Measurements from ENCODE around the gene UBR2.
"Not testable (repeated sequence)": the region's sequence is repeated elsewhere in the genome, so short reads cannot be mapped to it uniquely, and the experiment has no call there.

The UBR2 gene

DNA sequence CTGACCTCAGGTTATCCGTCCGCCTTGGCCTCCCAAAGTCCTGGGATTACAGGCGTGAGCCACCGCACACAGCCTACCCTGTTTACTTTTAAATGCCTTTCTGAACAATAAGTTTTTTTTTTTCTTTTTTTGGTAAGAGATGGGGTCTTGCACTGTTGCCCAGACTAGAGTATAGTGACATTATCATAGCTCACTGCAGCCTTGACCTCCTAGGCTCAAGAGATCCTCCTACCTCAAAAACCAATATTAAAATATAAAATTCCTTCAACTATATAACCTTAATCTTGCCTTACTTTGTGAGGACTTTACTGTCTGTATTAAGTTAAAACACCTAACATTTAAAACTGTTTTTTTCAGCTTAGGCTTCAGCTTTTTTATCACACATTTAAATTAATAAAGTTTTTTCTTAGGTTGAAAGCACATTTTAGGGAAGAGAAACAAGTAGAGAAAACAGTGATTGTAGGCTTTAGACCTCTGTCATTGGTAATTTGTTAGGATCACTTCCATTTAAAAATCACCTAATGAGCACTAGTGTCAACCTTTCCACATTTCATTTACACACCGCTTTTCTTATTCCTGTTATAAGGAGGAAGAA is 2.9 kb downstream of the UBR2 start:
- no peak for DNase-seq
- Histone ChIP-seq H3K36me3 (peaks cover 4% of the 10 kb centered on the region; the same call in 1 of the 2 replicates), H3K27me3 (no peaks in the 10 kb centered on the region), H3K4me3 (ENCODE audit: low read depth, low read length) (no peak overlapping the region), H3K4me1 (no peaks in the 10 kb centered on the region), H3K9me3 (no peaks in the 10 kb centered on the region)
- TF ChIP-seq, protein P1, sequence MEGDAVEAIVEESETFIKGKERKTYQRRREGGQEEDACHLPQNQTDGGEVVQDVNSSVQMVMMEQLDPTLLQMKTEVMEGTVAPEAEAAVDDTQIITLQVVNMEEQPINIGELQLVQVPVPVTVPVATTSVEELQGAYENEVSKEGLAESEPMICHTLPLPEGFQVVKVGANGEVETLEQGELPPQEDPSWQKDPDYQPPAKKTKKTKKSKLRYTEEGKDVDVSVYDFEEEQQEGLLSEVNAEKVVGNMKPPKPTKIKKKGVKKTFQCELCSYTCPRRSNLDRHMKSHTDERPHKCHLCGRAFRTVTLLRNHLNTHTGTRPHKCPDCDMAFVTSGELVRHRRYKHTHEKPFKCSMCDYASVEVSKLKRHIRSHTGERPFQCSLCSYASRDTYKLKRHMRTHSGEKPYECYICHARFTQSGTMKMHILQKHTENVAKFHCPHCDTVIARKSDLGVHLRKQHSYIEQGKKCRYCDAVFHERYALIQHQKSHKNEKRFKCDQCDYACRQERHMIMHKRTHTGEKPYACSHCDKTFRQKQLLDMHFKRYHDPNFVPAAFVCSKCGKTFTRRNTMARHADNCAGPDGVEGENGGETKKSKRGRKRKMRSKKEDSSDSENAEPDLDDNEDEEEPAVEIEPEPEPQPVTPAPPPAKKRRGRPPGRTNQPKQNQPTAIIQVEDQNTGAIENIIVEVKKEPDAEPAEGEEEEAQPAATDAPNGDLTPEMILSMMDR (IDR thresholded peaks at IDR 0.05; ENCODE audit: low read depth, low read length), result no peak

DNA sequence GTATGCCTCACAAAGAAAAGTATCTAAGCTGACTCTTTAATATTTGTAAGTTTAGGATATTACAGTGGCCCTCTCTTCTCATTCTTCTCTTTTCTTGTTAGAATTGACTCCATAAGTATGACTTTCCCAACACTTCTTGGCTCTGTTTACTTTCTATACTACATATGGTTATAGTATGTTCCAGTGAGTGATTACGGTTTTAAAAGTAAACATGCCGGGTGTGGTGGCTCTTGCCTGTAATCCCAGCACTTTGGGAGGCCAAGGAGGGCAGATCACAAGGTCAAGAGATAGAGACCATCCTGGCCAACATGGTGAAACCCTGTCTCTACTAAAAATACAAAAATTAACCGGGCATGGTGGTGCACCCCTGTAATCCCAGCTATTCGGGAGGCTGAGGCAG is 3.4 kb downstream of the UBR2 start:
- H3K4me3 ChIP-seq (ENCODE audit: low read depth, low read length); DNase-seq; H3K9me3 ChIP-seq; H3K36me3 ChIP-seq; H3K27me3 ChIP-seq; H3K4me1 ChIP-seq: not testable (repeated sequence)

DNA sequence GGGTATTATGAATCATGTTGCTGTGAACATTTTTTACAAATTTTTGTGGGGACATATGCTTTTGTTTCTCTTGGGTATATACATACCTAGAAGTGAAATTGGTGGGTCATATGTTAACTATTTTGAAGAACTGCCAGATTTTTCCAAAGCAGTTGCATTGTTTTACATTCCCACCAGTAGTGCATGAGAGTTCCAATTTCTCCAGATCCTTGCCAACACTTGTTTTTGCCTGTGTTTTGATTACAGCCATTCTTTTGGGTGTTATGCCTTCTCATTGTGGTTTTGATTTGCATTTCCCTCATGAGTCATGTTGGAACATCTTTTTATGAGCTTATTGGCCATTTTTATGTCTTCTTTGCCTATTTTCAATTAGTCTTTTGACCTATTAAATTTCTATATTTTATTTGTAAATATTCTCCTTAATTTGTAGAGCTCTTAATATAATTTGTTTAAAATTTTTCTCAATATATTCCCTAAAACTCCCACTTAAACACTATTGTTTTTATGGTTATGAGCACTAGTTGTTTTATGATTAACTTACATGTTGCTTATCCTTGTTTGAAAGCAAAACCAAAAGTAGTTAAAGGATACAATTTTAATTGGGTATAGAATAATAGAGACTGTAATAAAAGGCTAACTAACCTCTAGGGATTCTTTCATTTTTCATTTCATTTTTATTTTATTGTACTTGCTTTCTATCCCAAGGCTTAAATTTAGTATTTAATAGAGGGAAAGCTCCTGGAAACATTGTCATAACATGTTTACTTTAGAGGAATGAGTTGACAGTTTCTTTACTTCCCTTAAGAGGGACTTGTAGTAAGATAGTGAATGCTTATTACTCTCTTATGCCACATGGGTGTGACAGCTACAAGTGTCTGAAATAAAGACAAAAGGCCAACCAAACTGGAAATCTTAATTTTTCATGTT is 5.5 kb downstream of the UBR2 start:
- no peak overlapping the region for H3K4me3 ChIP-seq (ENCODE audit: low read depth, low read length)
- TF ChIP-seq, protein P1 (IDR thresholded peaks at IDR 0.05; ENCODE audit: low read depth, low read length), result no peak
- no peaks in the 10 kb centered on the region for H3K4me1 ChIP-seq
- no peak for DNase-seq
- peaks cover 8% of the 10 kb centered on the region for H3K36me3 ChIP-seq
- H3K27me3 ChIP-seq, result no peaks in the 10 kb centered on the region
- H3K9me3 ChIP-seq, result no peaks in the 10 kb centered on the region

DNA sequence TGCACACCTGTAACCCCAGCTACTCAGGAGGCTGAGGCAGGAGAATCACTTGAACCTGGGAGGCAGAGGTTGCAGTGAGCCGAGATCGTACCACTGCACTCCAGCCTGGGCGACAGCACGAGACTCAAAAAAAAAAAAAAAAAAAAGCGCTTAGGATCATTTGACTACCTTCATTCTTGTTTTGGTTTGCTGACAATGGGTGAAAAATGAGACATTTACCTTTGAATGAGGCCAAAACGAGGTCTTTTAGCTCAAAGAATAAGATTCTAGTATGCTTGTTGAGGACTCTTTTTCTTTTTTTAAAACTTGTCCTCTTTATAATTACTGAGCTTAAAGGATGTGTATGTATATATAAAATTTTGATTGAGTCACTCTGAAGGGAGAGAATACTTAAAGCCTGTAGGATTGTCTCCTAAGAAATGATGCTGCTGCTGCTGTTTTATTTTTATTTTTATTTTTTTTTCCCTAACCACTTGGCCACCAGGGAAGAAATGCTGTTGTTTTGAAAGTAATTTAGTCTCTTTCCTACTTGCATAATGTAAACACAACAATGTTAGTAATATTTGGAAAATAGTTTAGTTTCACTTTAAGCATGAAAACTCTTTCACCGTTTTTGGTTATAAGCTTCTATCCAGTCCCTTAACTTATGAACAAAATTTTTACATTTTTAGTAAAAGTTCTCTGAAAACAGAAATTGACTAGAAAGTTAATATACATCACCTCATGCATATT is 7.9 kb downstream of the UBR2 start:
- Histone ChIP-seq H3K4me3 (ENCODE audit: low read depth, low read length) (no peak overlapping the region), H3K36me3 (peaks cover 14% of the 10 kb centered on the region), H3K4me1 (0 out of 2 replicates have a peak, but pooled peaks cover 4% of the 10 kb centered on the region), H3K27me3 (no peaks in the 10 kb centered on the region), H3K9me3 (no peaks in the 10 kb centered on the region)
- no peak for DNase-seq
- TF ChIP-seq, protein P1 (IDR thresholded peaks at IDR 0.05; ENCODE audit: low read depth, low read length), result no peak

DNA sequence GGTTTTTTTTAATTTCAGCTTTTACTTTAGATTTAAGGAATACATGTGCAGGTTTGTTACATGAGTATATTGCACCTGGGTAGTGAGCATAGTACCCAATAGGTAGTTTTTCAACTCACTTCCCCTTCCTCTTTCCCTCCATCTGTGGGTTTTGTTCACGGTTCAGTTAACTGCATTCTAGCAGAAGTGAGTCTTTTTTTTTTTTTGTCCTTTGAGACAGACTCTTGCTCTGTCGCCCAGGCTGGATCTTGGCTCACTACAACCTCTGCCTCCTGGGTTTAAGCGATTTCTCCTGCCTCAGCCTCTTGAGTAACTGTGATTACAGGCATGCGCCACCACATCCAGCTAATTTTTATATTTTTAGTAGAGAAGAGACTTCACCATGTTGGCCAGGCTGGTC is 8.7 kb downstream of the UBR2 start:
- peaks cover 10% of the 10 kb centered on the region for H3K36me3 ChIP-seq
- no peaks in the 10 kb centered on the region for H3K27me3 ChIP-seq
- TF ChIP-seq, protein P1 (IDR thresholded peaks at IDR 0.05; ENCODE audit: low read depth, low read length), result no peak
- H3K4me1 ChIP-seq, result 0 out of 2 replicates have a peak, but pooled peaks cover 4% of the 10 kb centered on the region
- no peak for DNase-seq
- H3K9me3 ChIP-seq, result no peaks in the 10 kb centered on the region
- H3K4me3 ChIP-seq (ENCODE audit: low read depth, low read length), result no peak overlapping the region

DNA sequence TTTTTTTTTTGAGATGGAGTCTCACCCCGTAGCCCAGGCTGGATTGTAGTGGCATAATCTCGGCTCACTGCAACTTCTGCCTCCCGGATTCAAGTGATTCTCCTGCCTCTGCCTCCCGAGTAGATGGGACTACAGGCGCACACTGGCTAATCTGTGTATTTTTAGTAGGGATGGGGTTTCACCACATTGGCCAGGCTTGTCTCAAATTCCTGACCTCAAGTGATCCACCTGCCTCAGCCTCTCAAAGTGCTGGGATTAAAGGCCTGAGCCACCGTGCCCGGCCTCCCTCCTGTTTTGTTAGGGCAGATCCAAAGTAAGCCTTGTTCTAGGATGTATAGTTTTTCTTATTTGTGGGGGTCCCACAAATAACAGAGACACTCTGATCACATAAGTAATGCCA is 12.7 kb downstream of the UBR2 start:
- not testable (repeated sequence) for H3K4me3 ChIP-seq (ENCODE audit: low read depth, low read length); DNase-seq; H3K9me3 ChIP-seq; H3K4me1 ChIP-seq; H3K27me3 ChIP-seq
- H3K36me3 ChIP-seq, result peaks cover 10% of the 10 kb centered on the region
